GM18873 (cell line): ENCODE results near the gene JARID2.
A peak's percentile ranks its signal among the peaks of the same experiment; 100 is the strongest.
"Not testable (repeated sequence)": the region's sequence is repeated elsewhere in the genome, so short reads cannot be mapped to it uniquely, and the experiment has no call there.

Experiments
- ATAC-seq: cut with Tn5 transposase; IDR thresholded peaks from one replicate; pipeline ENCODE4 v1.9.1; 2021; ENCODE audit warnings: mild to moderate bottlenecking, moderate library complexity, moderate number of reproducible peaks; ENCODE audit not compliant: unreplicated experiment, low FRiP score

The JARID2 gene

DNA sequence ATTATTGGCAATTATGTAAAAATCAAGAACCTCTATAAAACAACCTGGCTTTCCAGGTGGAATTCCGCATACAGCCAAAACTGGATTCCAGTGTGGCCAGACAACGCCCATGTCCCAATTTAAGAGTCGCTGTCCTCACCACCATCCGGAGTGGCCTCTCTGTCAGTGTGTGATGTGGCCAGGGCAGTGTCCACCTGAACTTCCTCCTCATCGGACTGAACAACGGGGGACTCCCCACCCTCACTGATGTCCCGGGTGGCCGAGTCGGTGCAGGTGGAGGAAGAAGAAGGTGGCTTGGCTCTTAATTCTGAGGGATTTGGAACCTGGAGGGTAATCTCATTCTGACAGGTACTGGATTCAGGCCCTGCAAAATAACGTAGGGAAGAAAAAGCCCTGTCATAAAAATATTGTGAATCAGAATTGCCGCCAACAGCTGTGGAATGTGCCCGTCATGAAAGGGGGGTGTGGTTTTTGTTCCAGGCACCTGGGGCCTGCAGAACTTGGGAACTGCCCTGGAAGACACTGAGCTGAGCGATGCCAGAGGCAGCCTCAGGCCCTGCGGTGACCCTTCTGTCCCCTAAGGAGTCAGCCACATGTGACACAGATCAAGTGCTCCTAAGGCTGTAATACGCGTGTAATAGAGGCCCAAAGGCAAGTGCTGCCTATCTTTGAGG is 277.1 kb downstream of the JARID2 start:
- no peak for ATAC-seq

- ATAC-seq: no peak
Measured at GRCh38 chr6:15523679-15524630, 278.1 kb downstream of the JARID2 start.

DNA sequence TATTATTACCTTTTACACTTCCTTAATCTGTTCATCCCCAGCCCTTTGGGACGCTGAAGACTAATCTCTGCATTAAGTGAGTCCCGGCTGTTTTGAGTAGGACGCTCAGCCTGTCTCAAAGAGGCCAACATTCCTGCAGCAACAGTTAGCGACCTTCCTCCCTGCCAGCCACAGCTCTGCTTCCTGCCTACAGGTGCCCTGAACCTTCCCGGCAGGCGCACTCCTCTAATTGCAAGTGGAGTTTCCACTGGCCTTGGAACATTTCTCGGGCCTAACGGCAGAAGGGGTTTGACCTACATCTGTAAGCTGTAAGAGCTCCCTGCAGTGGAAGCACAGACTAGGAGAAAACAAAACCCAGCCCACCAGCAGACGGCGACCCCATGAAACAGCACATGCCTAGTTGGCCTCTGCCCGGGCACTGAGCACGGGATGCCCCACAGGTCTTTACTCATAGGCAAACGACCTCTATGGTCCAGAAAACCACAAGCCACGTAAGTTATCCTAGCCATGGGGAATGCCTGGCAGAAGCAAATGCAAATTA is 279.1 kb downstream of the JARID2 start:
- no peak for ATAC-seq

DNA sequence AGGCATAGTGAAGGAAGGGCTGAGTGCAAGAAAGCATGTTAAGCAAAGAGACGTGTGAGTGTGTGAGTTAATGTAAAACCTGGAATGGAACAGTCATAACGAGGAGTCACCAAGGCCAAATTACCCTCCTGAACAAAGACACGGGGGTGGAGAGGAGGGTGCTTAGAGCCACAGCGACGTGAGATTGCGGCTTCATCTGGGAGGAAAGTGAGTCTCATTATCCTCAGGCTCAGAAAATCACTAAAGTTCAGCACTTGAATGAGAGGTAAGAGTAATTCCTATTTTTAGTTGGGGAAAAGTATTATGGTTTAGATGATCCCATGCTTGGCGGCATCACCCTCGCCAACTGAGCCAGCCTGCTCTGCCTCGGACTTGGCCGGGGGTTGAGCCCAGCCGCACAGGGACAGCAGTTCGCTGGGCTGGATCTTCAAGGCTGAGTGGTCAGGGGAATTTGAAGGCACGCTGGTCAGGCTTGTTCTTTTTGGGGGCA is 280.4 kb downstream of the JARID2 start:
- peak; percentile 78 for ATAC-seq

- ATAC-seq: no peak
Measured at GRCh38 chr6:15527838-15528617, 282.2 kb downstream of the JARID2 start.

DNA sequence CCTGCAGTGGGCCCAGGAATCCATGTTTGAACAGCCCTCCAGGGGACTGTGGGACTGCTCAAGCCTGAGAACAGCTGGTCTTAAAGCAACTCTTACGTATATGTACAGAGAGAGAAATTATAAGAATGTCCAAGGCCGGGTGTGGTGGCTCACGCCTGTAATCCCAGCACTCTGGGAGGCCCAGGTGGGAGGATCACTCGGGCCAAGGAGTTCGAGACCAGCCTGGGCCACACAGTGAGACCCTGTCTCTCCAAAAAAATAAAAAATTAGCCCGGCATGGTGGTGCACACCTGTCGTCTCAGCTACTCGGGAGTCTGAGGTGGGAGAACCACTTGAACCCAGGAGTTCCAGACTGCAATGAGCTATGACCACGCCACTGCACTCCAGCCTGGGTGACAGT is 283.0 kb downstream of the JARID2 start:
- ATAC-seq: no peak

DNA sequence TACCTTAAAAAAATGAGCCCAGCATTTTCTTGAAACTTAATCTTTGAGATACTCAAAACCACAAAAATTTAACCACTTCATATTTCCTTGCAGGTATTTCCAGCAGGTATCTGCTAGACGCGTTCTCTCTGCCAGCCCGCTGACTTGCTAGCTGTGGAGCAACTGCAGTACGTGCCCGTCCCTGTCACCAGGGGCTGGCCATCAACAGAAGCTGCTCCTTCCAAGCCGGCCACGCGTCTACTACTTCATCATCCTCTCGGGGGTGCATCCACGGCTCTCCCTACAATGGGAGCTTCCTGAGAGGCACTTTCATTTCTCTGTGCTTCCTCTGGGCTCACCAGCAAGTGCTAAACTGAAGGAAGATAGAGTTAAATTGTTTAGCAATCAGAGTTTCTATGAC is 284.5 kb downstream of the JARID2 start:
- ATAC-seq: no peak

- ATAC-seq: no peak
Measured at GRCh38 chr6:15531973-15532372, 286.1 kb downstream of the JARID2 start.

- no peak for ATAC-seq
Measured at GRCh38 chr6:15533379-15534026, 287.6 kb downstream of the JARID2 start.

GRCh38 chr6:15534974-15535373 is 289.1 kb downstream of the JARID2 start:
- no peak for ATAC-seq

GRCh38 chr6:15535495-15536197 is 289.8 kb downstream of the JARID2 start:
- no peak for ATAC-seq

GRCh38 chr6:15536198-15536955 is 290.5 kb downstream of the JARID2 start:
- ATAC-seq: no peak

- no peak for ATAC-seq
Measured at GRCh38 chr6:15538106-15538505, 292.2 kb downstream of the JARID2 start.

DNA sequence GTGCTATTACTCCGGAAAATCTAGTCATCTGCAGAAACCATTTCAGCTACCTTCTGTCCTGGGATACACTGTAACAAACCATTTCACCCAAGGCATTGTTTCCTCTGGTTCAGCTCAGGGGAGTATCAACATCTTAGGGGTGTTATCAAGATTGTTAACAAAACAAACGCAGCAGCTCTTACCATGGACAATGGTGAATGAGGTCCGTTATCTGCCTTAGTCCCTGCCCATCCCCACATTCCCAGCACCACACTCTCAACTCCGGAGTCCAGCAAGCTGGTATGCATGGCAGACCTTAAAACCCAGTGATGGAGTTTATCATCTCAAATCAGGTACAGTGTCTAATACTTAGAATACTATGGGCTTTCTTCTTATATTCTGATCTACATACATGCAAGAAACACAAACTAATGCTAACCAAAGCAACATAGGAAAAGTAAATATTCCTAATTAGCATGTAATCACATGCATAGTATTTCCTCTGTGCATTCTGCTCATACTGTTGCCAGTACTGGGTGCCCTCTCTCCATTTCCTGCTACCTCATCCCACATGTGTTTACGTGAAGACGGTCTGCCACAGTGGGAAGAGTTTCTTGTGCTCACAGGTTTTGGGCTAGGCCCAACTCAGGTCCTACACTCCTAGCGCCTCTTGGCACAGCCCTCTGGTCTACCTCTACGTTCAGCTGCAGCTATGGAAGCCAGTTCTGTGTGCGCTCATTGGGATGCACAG is 293.1 kb downstream of the JARID2 start:
- ATAC-seq: no peak

DNA sequence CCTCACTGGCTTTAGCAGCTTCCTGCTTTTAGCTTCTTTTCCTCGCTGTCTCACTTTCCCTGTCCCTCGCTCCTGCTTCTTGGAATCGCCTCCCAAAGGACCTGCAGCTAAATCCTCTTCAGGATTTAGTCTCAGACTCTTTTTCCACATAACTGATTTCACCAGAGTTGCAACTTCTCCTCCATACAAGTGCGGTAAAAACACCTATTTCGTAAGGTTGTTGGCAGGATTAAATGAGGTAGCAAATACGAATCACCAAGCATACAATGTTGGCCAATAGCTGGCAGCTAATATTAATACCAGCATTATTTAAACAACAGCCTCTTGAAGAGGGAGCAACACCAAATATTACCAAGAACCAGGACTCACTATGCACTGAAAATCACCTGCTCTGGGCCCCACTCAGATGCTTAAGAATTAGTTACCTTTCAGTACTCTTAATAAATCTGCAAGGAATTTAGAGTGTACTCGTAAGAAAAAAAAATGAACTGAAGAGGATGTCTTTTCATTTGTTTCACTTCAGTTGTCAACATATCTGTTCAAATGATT is 293.9 kb downstream of the JARID2 start:
- no peak for ATAC-seq

DNA sequence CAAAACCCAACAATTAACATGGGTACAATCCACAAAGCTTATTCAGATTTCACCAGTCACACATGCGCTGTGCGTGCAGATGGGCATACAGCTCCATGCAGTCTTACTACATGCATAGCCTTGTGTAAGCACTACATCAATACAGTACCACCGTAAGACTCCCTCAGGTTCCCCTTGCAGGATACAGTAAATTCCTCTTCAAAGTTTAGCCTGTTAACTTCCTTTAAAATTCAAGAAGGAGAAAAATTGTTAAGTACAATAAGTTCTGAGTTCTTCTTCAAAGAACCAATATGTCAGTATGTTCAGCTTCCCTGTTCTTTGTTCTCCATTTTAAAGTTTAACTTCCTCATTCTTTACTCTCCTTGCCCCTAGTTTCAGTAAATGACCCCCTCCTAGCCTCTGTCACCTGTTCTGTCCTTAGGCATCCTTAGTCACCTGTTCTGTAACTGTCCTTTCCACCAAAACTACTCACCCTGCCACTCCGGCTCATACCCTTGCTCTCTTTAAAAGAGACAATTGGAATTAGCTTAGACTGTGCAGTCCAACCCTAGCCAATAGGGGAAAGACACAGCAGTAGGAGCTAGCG is 297.6 kb downstream of the JARID2 start:
- not testable (repeated sequence) for ATAC-seq

DNA sequence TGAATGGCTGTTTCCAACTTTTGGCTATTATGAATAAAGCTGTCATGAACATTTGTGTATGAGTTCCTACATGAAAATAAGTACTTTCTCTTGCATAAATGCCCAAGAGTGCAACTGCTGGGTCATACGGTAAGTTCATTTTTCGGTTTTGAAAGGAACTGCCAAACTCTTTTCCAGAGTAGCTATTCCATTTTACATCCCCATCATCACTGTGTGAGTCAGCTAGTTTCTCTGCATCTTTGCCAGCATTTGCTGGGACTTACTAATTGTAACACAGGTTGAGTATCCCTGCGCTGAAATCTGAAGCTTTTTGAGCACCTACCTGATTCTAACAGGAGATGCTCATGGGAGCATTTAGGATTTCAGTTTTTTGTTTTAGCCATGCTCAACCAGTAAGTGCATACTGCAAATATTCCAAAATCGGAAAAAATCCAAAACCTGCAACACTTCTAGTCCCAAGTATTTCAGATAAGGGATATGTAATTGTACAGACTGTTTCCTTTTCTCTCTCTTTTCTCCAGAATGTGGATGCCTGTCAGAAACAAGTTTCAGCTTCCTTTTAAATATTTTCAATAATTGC is 298.5 kb downstream of the JARID2 start:
- no peak for ATAC-seq
